NCI-H2081 (cell line): ENCODE results near the gene CARD14.

Experiments
- DNase-seq, 2 experiments: peaks; one replicate each; lab custom pipeline; 2025; lab: John Stamatoyannopoulos, UW

CARD14 gene

DNA sequence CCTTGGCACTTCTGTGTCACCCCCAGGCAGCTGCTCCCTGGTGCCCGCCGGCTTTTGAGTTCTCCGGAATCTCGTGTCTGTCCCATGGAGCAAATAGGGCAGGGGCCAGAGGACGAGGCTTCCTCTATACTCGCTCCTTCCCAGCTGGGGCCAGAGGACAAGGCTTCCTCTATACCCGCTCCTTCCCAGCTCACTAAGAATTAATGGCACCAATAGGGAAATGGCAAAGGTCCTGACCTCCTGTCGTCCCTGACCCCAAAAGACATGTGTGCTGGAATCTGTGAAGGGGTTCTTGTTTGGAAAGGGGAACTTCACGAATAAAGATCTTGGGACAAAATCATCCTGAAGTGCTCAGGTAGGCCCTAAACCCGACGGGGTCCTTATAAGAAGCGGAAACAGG is 42.7 kb downstream of the CARD14 start:
- no peak for DNase-seq

DNA sequence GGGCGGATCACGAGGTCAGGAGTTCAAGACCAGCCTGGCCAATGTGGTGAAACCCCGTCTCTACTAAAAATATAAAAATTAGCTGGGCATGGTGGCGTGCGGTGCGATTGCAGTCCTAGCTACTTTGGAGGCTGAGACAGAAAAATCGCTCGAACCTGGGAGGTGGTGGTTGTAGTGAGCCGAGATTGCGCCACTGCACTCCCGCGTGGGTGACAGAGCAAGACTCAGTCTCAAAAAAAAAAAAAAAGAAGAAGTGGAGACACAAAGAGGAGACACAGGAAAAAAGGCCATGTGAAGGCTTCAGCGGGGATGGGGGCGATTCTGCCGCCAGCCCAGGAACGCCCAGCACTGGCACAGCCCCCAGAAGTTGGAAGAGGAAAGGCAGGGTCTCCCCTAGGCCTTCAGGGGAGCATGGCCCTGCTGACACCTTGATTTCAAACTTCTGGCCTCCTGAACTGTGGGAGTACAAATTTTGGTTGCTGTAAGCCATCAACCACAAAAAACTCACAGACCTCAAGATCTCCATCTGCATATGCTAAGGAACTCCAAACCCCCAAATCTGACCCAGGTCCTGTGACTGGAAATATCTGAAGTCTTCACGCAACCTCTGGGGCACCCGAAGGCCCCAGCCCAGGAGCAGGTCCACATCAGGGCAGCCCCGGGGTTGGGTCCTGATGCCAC is 43.3 kb downstream of the CARD14 start:
- DNase-seq: no peak

GRCh38 chr17:80213643-80213975 is 43.8 kb downstream of the CARD14 start:
- no peak for DNase-seq

- no peak for DNase-seq
Observed at GRCh38 chr17:80214012-80214877, 44.4 kb downstream of the CARD14 start.

DNA sequence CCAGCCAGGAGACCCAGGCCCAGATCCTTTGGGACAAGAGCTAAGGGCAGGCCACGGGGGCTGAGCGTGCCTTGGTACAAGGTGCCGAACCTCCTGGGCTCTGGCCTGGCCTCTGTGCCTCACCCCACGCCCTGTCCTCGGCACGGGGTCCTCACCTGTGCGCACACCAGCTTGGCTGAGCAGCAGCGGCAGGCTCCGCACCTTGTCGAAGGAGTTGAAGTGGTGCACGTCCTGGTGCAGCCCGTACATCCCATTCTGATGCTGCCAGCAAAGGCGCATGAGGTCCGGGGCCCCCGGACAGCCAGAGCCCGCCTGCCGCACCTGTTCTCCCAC is 45.0 kb downstream of the CARD14 start:
- DNase-seq: no peak

GRCh38 chr17:80216473-80217456 is 46.9 kb downstream of the CARD14 start:
- no peak for DNase-seq

GRCh38 chr17:80217703-80218362 is 48.0 kb downstream of the CARD14 start:
- no peak for DNase-seq

DNA sequence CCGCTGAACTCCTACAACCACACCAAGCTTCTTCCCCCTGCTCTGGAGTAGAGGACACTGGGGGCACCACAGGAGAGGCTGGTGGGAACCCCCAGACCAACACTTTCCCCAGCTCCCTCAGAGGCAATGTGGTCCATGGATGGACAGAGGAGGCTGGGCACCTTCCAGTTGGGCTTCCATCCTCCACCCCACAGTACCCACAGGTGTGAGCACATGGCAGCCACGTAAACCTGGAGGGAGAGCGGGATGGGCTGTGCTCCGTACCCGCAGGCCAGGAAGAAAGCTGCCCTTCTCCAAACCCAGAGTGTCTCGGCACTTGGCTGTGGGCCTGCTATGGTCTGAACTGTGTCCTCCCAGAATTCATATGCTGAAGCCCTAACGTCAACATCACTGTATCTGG is 48.6 kb downstream of the CARD14 start:
- no peak for DNase-seq

- DNase-seq: peak in 1 of 2 experiments; percentile 23
Observed at GRCh38 chr17:80219013-80219762, 49.4 kb downstream of the CARD14 start.

GRCh38 chr17:80219763-80220053 is 49.9 kb downstream of the CARD14 start:
- no peak for DNase-seq

DNA sequence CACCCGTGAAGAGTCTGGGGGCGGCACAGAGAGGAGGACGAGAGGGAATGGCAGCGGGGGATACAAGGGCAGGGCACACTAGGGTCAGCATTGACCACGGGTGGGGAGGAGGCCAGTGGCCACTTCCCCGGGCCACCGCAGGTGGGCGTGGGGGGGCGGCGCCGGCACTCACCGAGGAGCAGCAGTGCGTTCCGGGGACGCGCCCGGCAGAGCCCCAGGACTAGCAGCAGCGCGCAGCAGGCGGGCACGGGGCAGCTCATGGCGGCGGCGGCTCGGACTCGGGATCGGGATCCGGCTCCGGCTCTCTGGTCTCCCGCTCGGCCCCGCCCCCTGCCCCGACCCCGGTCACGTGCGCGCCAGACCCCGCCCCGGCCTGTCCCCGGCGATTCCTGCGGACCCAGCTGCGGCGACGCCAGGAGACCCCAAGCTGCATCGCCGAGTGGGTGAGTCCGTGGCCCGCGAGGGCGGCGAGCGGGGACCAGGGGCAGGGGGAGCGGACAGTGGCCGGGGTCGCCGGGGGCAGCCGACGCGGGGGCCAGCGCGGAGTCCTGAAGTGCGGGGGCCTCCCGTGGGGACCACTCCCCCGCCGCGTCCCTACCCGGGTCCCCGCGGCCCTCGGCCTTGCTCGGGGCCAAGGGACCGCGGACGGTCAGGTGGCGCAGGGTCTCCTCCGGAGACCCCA is 50.4 kb downstream of the CARD14 start, which contains the start of the genes SGSH and SLC26A11:
SGSH (minus strand) TSS at position 280 of the 682 bp plus-strand sequence; CDS start at position 260, 20 bp downstream.
SLC26A11 (plus strand) TSS at position 374 of the 682 bp plus-strand sequence. CDS start 1,134 bp downstream, outside the sequence.
- peak; percentile 50 to 52 for DNase-seq

DNA sequence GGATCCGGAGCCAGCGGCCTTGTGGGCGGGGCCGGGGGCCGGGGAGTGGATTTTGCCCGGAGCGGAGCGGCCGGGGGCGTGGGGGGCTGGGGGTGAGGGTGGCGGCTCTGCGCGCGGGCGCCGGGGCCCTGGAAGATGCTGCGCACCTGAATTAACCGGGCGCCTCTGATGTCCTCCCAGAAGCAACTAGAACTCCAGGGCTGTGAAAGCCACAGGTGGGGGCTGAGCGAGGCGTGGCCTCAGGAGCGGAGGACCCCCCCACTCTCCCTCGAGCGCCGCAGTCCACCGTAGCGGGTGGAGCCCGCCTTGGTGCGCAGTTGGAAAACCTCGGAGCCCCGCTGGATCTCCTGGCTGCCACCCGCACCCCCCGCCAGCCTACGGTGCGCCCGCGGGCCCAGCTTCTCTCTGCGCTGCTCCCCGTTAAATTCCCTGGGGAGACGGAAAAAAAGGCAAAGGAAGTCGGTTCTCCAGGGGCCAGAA is 50.9 kb downstream of the CARD14 start:
- no peak for DNase-seq

DNA sequence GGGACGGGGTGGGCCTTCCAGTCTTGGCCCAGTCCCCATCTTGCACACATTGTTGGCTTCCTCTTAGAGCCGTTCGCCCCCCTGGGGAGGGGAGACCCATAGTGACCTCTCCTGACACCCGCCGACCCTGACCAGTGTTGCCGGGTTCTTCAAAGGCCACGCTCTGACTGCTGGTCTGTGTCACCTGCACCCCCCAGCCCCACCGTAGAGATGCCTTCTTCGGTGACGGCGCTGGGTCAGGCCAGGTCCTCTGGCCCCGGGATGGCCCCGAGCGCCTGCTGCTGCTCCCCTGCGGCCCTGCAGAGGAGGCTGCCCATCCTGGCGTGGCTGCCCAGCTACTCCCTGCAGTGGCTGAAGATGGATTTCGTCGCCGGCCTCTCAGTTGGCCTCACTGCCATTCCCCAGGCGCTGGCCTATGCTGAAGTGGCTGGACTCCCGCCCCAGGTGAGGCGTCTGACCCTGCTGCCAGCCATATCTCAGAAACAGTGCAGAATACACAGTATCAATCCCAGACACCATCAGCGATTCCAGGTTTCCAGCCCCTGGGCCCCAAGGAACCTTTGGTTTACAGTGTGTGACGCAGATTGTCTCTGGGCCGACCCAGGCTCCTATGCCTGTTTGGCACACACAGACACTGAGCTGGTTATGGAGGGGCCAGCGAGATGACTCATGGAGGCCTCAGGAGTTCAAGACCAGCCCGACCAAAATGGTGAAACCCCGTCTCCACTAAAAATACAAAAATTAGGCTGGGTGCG is 51.7 kb downstream of the CARD14 start:
- no peak for DNase-seq

- no peak for DNase-seq
Observed at GRCh38 chr17:80222376-80223141, 52.7 kb downstream of the CARD14 start.

- no peak for DNase-seq
Observed at GRCh38 chr17:80223142-80223815, 53.4 kb downstream of the CARD14 start.

- no peak for DNase-seq
Observed at GRCh38 chr17:80223838-80224497, 54.1 kb downstream of the CARD14 start.

GRCh38 chr17:80224683-80225082 is 54.9 kb downstream of the CARD14 start:
- DNase-seq: no peak

DNA sequence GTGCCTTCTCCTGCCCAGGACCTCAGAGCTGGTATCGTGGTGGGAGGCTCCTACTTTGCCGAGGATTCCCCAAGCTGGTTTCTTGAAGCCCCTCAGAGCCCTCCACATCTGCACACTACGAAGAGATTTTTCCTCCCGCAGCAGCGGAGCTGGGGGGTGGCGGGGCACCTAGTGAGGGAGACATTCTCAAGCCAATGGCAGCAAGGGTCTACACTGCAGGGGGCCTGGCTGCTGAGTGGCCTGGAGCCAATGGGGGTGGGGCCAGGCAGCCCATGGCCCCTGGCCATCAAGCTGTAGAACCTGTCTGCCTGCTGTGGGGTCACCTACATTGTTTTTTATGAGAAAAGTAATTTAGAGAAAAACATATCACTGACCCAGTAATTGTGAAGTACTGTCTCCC is 55.4 kb downstream of the CARD14 start:
- DNase-seq: no peak
